ENCODE results near the gene REELD1. TPM values are rescaled to one million over a fixed set of nuclear protein-coding genes. Genes with fewer than 3 reads are reported as not detected.

REELD1 gene
- total and polyA plus RNA-seq, 9 of the 15 experiments (the other 6 are each of a cell fraction or from before 2014, with no cell fraction given) = not detected

- TF ChIP-seq EWSR1 (IDR thresholded peaks at IDR 0.05; ENCODE audit: borderline replicate concordance, low read depth, partially characterized antibody) (no peak), SP1 (CRISPR knock-in tag; IDR thresholded peaks at IDR 0.05) (no peak), SNAPC5 (CRISPR knock-in tag; IDR thresholded peaks at IDR 0.05) (no peak), MYC (IDR thresholded peaks at IDR 0.05; ENCODE audit: low read depth, low read length) (peak; percentile 61), MYC (CRISPR knock-in tag; IDR thresholded peaks at IDR 0.05; ENCODE audit: borderline replicate concordance, low read depth) (no peak), RHOXF2B (CRISPR knock-in tag; conservative IDR thresholded peaks at IDR 0.05) (no peak), GABPB2 (CRISPR knock-in tag; conservative IDR thresholded peaks at IDR 0.05) (no peak), ZNF449 (CRISPR knock-in tag; IDR thresholded peaks at IDR 0.05) (no peak), MCM2 (IDR thresholded peaks at IDR 0.05; ENCODE audit: low read depth) (no peak), ARNT (IDR thresholded peaks at IDR 0.05) (no peak), KAT8 (IDR thresholded peaks at IDR 0.05; ENCODE audit: low read depth) (no peak), PRPF4 (IDR thresholded peaks at IDR 0.05; ENCODE audit: insufficient read depth, low read depth, low read length, poor library complexity, severe bottlenecking) (no peak), ZSCAN32 (CRISPR knock-in tag; IDR thresholded peaks at IDR 0.05) (no peak), UBTF (IDR thresholded peaks at IDR 0.05; ENCODE audit: borderline replicate concordance in 1 of 2, low read depth in 2 of 2, low read length in 2 of 2) (peak in 1 of 2 experiments; percentile 86; a peak in 1 of 4 replicates), FOXP1 (CRISPR knock-in tag; IDR thresholded peaks at IDR 0.05) (no peak), ZBTB9 (CRISPR knock-in tag; IDR thresholded peaks at IDR 0.05) (no peak), TGIF2 (CRISPR knock-in tag; IDR thresholded peaks at IDR 0.05) (no peak), ZBTB11 (CRISPR knock-in tag; IDR thresholded peaks at IDR 0.05) (no peak)
Observed at GRCh38 chr4:146175541-146176453, 38.5 kb upstream of the REELD1 start, which contains the start of gene LSM6 (continued).

Measured in K562 (cell line).